Hematopoietic multipotent progenitor cell treated with erythropoietin and hydrocortisone succinate and interleukin-3 and kit ligand, for 4 days (in vitro differentiated cells): ENCODE results near the gene CD248.
"Not testable (repeated sequence)": the region's sequence is repeated elsewhere in the genome, so short reads cannot be mapped to it uniquely, and the experiment has no call there.

ENCODE experiments used
- DNase-seq: peaks from one replicate; pipeline ENCODE4 v3.0.0-alpha.2; 2015

The CD248 gene, protein sequence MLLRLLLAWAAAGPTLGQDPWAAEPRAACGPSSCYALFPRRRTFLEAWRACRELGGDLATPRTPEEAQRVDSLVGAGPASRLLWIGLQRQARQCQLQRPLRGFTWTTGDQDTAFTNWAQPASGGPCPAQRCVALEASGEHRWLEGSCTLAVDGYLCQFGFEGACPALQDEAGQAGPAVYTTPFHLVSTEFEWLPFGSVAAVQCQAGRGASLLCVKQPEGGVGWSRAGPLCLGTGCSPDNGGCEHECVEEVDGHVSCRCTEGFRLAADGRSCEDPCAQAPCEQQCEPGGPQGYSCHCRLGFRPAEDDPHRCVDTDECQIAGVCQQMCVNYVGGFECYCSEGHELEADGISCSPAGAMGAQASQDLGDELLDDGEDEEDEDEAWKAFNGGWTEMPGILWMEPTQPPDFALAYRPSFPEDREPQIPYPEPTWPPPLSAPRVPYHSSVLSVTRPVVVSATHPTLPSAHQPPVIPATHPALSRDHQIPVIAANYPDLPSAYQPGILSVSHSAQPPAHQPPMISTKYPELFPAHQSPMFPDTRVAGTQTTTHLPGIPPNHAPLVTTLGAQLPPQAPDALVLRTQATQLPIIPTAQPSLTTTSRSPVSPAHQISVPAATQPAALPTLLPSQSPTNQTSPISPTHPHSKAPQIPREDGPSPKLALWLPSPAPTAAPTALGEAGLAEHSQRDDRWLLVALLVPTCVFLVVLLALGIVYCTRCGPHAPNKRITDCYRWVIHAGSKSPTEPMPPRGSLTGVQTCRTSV

DNA sequence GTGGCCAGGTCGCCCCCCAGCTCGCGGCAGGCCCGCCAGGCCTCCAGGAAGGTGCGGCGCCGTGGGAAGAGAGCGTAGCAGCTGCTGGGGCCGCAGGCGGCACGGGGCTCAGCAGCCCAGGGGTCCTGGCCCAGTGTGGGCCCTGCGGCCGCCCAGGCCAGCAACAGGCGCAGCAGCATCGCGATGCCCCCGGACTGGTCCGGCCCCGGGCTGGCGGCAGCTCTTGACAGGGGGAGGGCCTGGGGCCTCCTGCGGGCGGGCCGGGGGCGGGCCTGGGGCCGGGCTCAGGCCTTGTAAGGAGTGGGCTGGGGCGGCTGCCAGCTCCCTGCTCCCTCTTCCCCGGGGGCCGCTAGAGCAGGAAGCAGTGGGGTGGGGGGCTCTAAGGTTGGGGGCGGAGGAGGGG is at the start of gene CD248:
Gene CD248 (minus strand): TSS at position 196 of the 403 bp plus-strand sequence. CDS start 17 bp downstream, at position 179.
- DNase-seq = peak; percentile 39

DNA sequence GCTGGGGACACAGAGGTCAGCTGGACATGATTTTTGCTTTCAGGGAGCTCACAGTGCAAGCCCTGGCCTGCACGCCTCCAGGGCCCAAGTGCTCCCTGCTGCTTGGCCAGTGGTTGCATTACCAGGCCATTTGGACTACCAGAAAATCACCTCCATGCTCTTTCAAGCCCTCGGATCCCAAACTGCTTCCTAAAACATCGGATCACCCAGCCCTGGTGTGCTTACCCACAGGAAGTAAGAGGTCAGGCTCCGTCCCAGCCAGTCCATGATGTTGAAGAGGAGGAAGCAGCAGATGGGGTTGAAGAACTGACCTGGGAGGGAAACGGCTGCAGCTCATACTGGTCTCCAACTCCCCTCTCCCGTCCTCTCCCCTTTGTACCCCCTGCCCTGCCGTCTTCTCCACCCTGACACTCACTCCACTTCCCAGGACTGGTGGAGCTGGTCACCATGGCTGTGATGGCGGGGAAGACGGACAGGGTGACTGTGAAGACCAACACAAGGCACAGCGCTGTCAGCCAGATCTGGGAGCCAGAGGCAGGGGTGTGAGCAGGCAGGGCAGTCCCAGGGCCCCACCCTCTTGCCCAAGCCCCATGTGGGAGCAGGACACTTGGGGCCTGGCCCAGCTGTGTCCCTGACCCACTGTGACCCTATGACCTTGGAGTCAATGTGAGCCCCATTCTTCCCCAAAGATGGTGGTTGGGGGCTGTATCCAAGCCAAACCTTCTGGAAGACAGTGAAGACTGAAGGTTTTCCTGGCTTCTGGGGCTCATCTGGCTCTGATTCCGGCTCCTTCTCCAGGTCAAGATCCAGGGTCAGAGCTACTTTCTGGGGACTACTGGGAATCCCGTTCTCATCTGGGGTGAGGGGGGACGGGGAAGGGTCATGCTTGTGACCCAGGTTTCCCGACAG is 49.1 kb upstream of the CD248 start:
- no peak for DNase-seq

DNA sequence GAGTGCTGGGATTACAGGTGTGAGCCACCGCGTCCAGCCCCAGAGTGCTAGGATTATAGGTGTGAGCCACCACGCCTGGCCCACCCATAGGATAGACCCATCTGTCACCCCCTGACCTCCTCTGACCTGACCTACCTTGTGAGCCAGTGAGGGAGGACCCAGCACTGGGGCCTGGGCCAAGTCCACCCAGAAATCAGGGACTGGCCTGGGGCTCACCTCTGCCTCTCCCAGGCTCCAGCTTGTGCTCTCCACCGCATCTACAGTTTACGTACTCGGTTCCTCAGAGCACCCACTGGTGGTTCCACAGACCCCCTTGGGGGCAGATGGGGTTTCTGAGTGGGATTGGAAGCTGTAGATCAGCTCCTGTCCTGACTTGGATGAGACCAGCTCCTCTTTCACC is 48.3 kb upstream of the CD248 start:
- DNase-seq = no peak

DNA sequence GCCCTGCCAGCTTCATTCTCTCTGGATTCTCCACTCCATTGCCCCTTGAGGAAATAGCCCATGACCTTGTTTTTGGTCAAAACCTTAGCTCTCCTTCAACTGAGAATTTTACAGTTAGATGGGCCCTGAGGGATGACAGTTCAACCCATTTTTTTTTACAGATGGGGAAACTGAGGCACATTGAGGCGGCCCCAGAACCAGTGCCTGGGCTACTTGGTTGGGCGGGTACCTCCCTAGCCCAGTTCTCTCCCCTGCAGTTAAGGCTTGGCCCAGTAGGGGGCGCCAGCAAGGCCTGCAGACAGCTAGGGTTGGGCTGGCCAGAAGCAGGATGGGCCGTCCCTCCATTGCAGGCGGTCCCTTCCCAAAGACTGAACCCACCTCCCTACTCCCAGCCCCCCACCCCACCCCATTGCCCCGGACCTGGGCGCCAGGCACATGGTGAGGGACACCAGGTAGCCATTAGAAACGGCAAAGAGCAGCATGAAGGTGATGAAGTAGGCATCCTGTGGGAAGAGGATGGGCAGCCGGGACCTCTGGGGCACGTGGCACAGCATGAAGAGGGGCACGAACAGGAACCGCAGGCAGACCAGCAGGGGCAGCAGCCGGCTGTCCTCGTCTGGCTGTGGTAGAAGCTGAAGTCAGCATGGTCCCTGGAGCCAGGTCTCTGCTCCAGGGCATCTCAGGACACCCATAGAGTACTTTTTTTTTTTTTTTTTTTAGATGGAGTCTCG is 47.1 kb upstream of the CD248 start:
- DNase-seq = peak; percentile 75

DNA sequence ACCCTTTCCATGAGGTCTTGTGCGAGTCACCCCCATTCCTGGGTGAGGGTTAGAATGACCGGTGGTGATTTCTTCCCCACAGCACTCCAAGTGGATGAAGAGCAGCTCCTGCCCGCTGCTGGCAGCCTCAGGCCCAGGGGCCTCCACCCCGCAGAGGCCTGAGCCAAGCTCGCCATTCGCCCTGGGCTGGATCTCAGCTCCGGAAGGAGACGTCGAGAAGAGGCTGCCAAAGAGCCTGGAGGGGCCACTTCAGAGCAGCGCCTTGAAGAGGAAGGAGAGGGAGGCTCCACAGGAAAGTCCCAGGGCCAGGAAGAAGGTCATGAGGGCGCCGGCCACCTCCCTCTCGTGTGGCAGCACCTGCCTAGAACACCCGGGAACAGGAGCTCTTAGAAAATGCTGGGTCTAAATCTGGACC is 46.4 kb upstream of the CD248 start:
- DNase-seq = no peak

DNA sequence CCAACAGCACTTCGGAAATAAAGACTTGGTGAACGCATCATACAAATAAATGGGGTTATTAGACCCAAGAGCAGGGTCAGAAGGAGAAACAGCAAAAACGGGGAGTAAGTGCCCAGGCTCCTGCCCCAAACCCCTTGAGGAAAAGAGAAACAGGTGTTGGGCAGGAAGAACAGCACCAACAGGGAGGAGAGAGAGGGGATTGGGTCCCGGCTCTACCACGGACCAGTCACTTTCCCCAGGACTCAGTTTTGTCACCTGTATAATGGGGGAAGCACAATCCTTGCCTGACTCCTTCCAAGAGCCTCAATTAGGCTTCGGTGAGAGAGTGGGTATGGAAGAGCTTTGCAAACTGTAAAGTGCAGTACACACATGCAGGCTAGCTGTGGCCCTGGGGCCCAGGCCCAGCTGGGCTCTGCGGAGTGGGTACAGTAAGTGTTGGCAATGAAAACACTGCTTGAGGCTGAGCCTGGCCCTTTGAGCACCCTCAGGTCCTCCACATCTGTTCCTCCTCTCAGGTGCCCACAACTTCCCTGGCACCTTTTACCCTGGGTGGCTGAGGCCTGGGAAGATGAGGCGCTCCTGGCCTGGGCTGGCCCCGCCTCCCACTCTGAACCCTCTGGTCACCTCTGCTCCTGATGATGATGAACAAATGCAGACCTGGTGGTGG is 45.8 kb upstream of the CD248 start:
- DNase-seq = no peak

DNA sequence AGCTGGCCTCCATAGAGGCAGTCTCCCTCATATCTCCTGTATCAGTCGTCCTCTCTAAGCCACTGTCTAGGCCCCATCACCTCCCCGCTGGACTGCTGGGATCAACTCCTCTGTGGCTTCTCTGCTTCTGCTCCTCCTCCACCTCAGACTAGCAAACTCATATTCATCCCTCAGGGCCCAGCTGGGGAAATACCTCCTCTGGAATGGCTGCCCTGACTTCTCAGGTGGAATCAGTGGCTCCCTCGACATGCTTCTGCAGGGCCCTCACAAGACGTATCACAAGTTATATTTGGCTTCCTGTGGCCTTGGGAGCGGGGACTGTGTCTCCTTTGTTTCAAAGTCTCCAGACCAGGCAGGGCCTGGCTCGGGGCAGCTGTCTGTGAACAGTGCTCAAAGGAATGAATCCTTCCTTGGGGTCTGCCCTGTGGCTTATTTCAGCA is 44.7 kb upstream of the CD248 start:
- no peak for DNase-seq

DNA sequence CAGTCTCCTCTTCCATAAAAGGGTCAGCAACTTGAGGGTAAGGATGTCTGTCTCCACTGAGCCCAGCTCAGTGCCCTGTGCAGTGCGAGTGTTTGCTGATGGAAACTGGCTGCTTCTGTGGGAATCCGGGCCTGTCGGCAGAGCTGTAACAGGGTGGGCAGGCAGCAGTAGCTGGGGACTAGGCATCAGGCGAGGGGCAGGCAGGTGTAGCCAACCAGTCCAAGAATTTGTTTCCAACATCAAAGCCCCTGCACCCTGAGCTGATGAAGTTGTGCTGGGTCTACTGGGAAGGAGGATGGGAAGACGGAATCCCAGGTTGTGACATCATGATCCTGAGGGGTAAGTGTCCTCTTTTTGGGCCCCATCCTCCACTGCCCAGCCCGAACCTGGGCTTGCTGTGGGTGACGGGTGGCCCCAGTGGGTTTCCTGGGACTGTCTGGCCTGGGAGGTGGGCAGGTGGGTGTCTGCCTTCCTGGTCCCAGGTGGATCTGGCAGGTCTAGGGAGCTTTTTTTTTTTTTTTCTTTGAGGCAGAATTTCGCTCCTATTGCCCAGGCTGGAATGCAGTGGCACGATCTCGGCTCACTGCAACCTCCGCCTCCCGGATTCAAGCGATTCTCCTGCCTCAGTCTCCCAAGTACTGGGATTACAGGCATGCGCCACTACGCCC is 43.7 kb upstream of the CD248 start:
- DNase-seq = no peak

DNA sequence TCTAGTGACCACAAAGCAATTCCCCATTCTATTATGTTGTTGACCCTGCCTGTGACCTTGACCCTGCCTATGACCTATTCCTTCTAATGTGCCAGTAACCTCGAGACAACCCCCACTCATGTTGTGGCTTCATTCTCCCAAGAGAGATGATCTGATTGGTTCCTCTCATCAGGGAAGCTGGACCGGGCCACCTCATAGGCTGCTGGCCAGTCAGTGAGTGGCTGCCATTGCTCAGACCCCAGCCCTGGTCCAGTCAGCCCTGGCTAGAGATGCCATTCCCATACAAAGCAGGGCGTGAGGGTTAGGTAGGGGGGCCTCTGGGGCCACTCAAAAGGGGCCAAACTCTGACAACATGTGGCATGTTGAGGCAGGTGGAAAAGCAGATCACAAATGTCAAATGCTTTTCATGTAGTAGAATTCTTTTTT is 42.8 kb upstream of the CD248 start:
- peak; percentile 35 for DNase-seq

DNA sequence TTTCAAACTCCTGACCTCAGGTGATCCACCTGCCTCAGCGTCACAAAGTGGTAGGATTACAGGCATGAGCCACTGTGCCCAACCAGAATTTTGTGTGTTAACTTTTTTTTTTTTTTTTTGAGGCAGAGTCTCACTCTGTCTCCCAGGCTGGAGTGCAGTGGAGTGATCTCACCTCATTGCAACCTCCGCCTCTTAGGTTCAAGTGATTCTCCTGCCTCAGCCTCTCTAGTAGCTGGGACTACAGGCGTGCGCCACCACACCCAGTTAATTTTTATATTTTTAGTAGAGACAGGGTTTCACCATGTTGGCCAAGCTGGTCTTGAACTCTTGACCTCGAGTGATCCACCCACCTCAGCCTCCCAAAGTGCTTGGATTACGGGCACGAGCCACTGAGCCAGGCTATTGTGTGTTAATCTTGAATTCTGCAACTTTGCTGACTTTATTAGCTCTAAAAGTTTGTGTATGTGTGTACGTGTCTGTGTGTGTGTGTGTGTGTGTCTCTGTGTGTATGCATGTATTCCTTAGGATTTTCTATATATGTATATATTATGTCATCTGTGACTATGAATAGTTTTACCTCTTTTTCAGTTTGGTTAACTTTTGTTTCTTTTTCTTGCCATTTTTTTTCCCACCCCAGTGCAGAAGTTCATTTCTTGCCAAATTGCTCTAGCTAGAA is 33.9 kb upstream of the CD248 start:
- not testable (repeated sequence) for DNase-seq

DNA sequence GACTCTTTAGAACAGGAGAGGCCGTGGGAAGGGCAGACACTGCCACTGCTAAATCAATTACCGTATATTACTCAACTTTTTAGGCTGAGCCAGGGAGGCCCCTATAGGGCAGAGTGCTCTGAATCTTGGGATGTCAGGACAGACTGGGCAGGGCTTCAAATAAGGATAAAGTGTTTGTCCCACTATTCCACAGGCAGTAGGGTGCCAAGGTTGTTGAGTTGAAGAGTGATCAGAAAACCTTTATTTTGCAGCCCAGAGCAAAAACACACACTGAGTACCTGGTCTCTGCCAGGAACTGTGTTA is 32.2 kb upstream of the CD248 start:
- no peak for DNase-seq

DNA sequence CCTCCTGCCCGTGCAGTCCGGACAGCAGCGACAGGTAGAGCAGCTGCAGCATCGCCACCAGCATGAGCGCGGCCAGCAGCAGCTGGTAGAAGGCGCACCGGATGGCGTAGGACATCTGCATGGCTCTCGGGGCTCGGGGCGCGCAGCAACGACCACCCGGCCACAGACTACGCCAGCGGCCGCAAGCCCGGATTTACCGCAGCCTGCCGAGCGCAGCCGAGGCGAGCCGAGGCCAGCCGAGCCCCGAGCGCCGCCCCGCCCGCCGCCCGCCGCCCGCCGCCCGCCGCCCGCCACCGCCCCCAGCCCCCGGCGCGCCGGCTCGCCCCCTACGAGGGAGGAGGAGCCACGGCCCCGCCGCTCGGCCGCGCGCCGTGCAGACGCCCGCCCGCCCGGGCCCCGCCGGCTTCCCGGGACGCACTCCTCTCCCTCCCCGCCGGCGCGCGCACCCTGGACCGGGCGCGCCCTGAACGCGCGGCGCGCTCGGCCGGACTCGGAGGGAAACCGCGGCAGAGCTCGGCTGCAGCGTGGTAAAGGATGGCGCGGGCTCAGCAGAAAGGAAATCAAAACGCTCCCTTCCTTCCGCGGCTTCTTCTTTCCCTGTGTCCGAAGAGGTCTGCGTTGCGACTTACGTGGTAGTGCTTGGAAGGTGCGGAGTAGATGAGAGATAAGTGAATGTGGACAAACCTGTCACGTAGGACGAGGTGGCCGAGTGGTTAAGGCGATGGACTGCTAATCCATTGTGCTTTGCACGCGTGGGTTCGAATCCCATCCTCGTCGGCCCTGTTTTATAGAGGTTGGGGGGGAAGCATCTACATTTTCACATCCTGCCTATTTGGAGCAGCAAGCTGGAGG is 30.8 kb upstream of the CD248 start, which contains the start of gene B4GAT1:
Gene B4GAT1 (minus strand): TSS at position 205 of the 852 bp plus-strand sequence. CDS start 84 bp downstream, at position 121.
- peak; percentile 84 for DNase-seq

DNA sequence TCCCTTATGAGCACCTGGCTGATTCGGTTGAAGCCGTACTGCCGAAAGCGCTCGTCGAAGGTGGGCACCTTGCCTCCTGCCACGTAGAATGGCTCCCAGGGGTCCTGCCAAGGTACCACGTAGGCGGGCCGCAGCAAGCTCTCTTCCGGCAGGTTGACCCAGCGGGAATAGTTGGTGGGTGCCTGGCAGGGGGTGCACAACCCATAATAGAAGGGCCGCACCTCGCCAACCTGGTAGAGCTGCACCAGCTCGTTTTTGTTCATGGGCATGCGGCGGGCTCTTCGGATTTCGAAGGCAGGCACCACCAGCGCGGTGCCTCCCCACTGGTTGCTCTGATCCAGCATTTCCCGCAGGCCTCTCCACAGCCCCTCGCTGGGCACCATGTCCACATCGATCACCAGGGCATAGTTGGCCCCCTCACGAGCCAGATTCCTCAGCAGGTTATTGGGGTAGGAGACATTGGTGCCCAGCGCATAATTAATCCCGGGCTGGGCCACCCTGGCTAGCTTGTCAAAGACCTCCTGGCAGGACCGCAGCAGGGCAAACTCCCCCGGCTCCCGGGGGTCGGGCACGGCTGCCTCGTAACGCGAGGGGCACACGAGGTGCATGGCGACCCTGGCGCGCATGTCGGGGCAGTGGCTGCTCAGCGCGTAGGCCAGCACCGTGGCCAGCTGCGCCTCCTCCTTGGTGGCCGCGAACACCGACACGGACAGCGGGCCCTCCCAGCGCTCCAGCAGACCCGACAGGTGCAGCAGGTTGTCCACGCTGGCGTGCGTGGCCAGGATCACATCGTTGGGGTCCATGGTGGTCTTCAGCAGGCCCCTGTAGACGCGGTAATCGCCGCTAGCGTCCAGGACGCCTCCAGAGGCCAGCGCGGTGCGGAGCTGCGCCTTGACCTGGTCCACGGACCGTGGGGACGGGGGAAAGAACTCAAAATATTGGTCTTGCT is 29.9 kb upstream of the CD248 start:
- DNase-seq = no peak

DNA sequence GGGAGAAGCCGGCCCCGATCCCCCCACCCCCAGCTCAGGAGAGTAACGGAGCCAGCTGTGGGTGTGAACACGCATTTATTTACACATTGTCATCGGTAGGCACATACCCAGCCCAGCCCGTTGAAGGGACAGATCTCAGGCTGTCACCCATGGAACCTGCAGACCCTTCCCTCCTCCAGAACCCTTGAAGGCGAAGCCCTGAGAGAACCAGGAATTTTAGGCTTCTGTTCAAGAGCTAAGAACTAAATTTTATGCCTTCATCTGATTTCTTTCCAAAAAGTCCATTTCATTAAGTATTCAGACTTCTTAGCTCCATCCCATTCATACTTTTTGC is 28.4 kb upstream of the CD248 start:
- DNase-seq = no peak

DNA sequence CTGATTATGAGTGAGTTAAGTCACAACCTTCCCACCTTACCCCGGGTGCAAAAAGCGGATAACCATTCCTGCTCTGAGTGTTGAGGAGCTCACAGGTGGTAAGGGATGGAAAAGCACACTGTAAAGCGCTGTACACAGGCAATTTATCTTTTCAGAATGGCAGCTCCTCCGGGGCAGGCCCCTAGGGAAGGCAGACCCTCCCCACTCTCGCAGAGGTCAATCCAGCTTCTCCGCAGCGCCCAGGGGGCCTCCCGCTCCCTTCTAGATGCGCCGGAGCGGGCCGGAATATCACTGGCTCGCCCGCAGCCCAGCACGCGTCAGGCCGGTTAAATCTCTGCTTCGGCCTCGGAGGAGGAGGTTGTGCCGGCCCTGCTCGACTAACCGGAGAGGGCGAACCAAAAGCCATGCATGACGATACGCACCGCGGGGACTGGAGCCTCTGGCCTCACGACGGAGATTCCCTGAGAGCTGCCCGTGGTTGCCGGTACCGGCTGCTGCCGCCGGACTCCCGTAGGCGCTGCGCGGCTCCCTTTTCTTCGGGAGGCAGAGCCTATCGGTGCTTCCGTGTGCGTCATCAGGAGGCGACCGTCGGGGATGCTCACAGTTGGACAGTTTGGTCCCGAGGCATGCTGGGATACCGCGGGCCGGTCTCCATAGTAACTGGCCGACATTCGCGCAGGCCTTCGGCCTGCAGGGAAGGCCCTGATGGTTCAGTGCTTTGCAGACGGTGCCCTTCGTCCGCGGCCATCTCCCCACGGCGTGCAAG is 27.9 kb upstream of the CD248 start, which contains the start of gene BRMS1:
Gene BRMS1 (minus strand): TSS at position 555 of the 766 bp plus-strand sequence. CDS start 2,870 bp downstream, outside the sequence.
- DNase-seq = peak; percentile 98

DNA sequence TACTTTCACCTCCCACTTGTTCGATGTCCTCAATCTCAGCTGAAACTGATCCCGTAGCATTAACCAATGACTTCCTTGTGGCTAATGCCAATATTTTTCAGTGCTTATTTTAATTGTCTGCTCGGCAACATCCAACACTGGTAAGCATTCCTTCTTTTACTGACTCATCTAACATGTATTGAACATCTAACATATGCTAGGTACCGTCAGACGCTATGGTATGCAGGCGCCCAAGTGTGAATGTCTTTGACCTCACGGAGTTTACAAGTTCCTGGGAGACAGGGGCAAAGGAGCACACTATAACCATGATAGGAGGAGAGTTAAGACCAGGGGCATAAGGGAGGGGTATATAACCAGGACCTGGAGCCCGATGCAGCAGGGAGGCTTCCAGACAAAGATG is 26.3 kb upstream of the CD248 start:
- DNase-seq = no peak

DNA sequence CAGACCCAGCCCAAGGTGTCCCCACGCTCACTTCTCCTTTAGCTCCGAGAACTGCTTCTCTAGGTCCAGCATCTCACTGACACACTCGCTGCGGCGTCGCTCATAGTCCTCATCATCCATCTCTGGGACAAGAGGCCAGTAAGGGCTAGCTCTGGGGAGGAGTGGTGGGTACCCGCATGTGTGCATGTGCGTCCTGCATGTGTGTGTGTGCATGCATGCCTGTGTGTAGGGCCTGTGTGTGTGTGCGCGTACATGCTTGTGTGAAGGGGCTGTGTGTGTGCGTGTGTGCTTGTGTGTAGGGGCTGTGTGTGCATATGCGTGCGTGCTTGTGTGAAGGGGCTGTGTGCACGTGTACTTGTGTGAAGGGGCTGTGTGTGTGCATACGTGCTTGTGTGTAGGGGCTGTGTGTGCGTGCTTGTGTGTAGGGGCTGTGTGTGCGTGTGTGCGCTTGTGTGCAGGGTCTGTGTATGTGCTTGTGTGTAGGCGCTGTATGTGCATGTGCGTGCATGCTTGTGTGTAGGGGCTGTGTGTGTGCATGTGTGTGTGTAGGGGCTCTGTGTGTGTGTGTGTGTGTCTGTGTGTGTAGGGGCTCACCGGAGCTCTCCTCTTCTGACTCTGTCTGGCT is 24.8 kb upstream of the CD248 start:
- DNase-seq = no peak
